SKM-1 (cell line): ENCODE data around the gene GPR137B.

Source experiments
- DNase-seq: peaks from one replicate; lab custom pipeline; 2025; ENCODE audit not compliant: unreplicated experiment; lab: John Stamatoyannopoulos, UW

The GPR137B gene

GRCh38 chr1:236253119-236253518, 110.8 kb downstream of the GPR137B start:
- DNase-seq = no peak

GRCh38 chr1:236253918-236254637, 111.7 kb downstream of the GPR137B start:
- DNase-seq = no peak

DNA sequence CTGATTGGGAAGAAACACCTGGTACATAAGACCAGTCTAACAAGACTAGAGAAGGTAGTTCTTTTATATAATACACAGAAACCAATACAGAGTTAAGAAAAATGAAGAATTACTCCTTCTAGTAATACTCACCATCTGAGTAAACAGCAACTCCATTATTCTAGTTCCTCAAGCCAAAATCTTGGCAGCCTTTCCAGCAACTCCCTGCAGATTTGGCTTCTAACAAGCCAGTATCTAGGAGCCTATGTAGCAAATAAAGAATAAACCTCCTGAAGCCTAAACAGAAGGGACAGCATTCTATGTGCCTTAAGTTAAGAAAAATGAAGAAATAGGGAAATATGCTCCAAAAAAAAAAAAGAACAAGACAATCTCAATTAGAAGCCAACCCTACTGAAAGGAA, 114.9 kb downstream of the GPR137B start:
- no peak for DNase-seq

GRCh38 chr1:236258114-236258622, 115.8 kb downstream of the GPR137B start:
- no peak for DNase-seq
